ENCODE data around the gene IFNA14.

- TF ChIP-seq CTCF (IDR thresholded peaks at IDR 0.05; ENCODE audit: low read length) = no peak
- TF ChIP-seq EZH2 (IDR thresholded peaks at IDR 0.05; ENCODE audit: borderline replicate concordance, low read length) = no peak
Measured at GRCh38 chr9:21255538-21256212, 15.9 kb upstream of the IFNA14 start.

Data from OCI-LY1 (cell line).